Activated CD8-positive, alpha-beta T cell treated with anti-CD3 and anti-CD28 coated beads for 36 hours (primary cell): ENCODE results near the gene TRAPPC3. TPM values are rescaled to one million over a fixed set of nuclear protein-coding genes. Genes with fewer than 3 reads are reported as not detected.

Source experiments
- ATAC-seq: fragments of 200-7000 bp; cut with Tn5 transposase; one replicate; pipeline ENCODE4 v1.10.0; 2021; ENCODE audit warnings: mild to moderate bottlenecking, moderate library complexity
- CTCF ChIA-PET: fragments of 350-600 bp; sonication (Branson Sonifier 250); formaldehyde crosslinking; loops from one replicate; lab custom pipeline; 2021; ENCODE audit warnings: antibody characterized with exemption; lab: Charles Lee
- POLR2A ChIA-PET: fragments of 350-600 bp; sonication (Branson Sonifier 250); formaldehyde crosslinking; loops from one replicate; lab custom pipeline; 2021; ENCODE audit warnings: antibody characterized with exemption; lab: Charles Lee
- DNase-seq: peaks from one replicate; pipeline ENCODE4 v3.0.0-alpha.2; 2020
- H3K27ac Mint-ChIP-seq: one replicate; pipeline ENCODE4 v1.8.0; 2021; ENCODE audit warnings: mild to moderate bottlenecking, mixed read lengths
- H3K27me3 Mint-ChIP-seq: one replicate; pipeline ENCODE4 v1.8.0; 2021; ENCODE audit warnings: mixed read lengths
- H3K36me3 Mint-ChIP-seq: one replicate; pipeline ENCODE4 v1.8.0; 2021; ENCODE audit warnings: low read depth, mixed read lengths
- H3K4me1 Mint-ChIP-seq: one replicate; pipeline ENCODE4 v1.8.0; 2021; ENCODE audit warnings: low read depth, mixed read lengths
- H3K4me3 Mint-ChIP-seq: one replicate; pipeline ENCODE4 v1.8.0; 2021; ENCODE audit warnings: mild to moderate bottlenecking, moderate library complexity, mixed read lengths
- H3K9me3 Mint-ChIP-seq: one replicate; pipeline ENCODE4 v1.8.0; 2021; ENCODE audit warnings: mixed read lengths
- intact Hi-C: fragments of 100-400 bp; cut with micrococcal nuclease; formaldehyde crosslinking; loops from one replicate; pipeline ENCODE4 v1.10.0; 2022
- total RNA-seq, 2 experiments: library from RNA; stranded (reverse); gene quantifications; one replicate each; pipeline ENCODE4 v1.2.3, GENCODE V29; 2021
- TF ChIP-seq, protein P1 (sequence below): fragments of 200-600 bp; IDR thresholded peaks from one replicate; pipeline ENCODE4 v1.8.0; 2022; ENCODE audit warnings: antibody characterized with exemption, mild to moderate bottlenecking

TRAPPC3 gene
- total RNA-seq, 2 experiments from 2014 or later, result 47.9 to 48.4 TPM

DNA sequence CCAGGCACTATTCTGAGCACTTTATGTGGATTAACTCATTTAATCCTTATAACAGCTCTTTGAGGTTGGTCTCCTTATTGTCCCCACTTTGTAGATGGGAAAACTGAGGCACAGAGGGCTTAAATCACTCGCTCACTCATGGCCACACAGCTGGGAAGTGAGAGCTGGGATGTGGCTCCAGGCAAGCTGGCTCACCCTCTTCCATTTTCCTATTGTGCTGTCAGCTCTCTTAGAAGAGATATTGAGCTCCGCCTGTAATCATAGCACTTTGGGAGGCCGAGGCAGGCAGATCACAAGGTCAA, 20.4 kb downstream of the TRAPPC3 start:
- no peaks in the 10 kb centered on the region for H3K9me3 Mint-ChIP-seq
- H3K4me3 Mint-ChIP-seq, result no peak overlapping the region
- ChIA-PET POLR2A (no interaction called here), CTCF (interaction anchor here (0.6 to 1.2 kb wide), 2 partner anchors 20 to 95 kb away, joined by 3 to 4 read pairs; partner anchors contain the start of gene TRAPPC3)
- ATAC-seq (no peak), DNase-seq (no peak)
- H3K27me3 Mint-ChIP-seq, result peaks cover 15% of the 10 kb centered on the region
- intact Hi-C loops, result no loop called here
- peaks cover 18% of the 10 kb centered on the region for H3K4me1 Mint-ChIP-seq
- no peaks in the 10 kb centered on the region for H3K36me3 Mint-ChIP-seq
- TF ChIP-seq, protein P1, sequence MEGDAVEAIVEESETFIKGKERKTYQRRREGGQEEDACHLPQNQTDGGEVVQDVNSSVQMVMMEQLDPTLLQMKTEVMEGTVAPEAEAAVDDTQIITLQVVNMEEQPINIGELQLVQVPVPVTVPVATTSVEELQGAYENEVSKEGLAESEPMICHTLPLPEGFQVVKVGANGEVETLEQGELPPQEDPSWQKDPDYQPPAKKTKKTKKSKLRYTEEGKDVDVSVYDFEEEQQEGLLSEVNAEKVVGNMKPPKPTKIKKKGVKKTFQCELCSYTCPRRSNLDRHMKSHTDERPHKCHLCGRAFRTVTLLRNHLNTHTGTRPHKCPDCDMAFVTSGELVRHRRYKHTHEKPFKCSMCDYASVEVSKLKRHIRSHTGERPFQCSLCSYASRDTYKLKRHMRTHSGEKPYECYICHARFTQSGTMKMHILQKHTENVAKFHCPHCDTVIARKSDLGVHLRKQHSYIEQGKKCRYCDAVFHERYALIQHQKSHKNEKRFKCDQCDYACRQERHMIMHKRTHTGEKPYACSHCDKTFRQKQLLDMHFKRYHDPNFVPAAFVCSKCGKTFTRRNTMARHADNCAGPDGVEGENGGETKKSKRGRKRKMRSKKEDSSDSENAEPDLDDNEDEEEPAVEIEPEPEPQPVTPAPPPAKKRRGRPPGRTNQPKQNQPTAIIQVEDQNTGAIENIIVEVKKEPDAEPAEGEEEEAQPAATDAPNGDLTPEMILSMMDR, result no peak
- H3K27ac Mint-ChIP-seq, result no peak overlapping the region

DNA sequence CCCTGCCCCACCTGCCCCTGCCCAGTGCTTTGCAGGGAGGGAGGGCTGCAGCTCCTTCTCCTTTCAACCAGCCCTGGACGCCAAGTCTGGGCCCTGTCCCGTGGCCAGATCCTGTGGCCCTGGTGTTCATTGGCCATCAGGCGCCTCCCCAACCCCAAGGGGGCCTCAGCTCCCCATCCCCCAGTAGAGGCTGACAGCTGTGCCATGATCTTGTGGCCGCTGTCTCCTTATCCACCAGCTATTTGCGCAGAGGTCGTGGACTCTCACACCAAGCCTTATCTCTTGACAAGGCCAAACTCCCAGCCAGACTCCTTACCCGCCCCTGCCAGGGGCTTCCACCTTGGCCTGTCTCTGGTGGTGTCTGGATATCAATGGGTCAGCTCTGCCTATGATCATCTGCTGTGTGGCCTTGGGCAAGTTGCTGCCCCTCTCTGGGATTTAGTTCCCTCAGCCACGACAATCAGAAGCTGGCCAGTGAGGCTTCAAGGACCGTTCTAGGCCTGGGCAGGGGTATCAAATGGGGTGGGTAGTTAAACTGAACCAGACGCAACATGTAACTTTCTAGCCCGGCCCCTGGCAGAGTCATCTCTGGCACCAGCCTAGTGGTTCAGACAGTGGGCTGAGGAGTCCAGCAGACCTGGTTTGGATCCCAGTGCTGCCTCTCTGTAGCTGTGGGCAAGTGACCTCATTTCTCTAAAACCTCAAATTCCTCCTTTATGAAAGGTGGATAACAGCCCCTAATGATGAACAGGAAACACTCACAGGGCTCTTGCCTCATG, 21.0 kb downstream of the TRAPPC3 start:
- TF ChIP-seq, protein P1, result no peak
- DNase-seq (no peak), ATAC-seq (no peak)
- ChIA-PET POLR2A (no interaction called here), CTCF (interaction anchor here (0.9 to 1.3 kb wide), 3 partner anchors 10 to 29 kb away, joined by 3 to 4 read pairs (median 3); partner anchors contain the start of gene TRAPPC3)
- Mint-ChIP-seq H3K4me1 (peaks cover 23% of the 10 kb centered on the region), H3K27ac (no peak overlapping the region), H3K4me3 (no peak overlapping the region), H3K36me3 (no peaks in the 10 kb centered on the region), H3K9me3 (no peaks in the 10 kb centered on the region), H3K27me3 (peaks cover 20% of the 10 kb centered on the region)
- intact Hi-C loops, result no loop called here

DNA sequence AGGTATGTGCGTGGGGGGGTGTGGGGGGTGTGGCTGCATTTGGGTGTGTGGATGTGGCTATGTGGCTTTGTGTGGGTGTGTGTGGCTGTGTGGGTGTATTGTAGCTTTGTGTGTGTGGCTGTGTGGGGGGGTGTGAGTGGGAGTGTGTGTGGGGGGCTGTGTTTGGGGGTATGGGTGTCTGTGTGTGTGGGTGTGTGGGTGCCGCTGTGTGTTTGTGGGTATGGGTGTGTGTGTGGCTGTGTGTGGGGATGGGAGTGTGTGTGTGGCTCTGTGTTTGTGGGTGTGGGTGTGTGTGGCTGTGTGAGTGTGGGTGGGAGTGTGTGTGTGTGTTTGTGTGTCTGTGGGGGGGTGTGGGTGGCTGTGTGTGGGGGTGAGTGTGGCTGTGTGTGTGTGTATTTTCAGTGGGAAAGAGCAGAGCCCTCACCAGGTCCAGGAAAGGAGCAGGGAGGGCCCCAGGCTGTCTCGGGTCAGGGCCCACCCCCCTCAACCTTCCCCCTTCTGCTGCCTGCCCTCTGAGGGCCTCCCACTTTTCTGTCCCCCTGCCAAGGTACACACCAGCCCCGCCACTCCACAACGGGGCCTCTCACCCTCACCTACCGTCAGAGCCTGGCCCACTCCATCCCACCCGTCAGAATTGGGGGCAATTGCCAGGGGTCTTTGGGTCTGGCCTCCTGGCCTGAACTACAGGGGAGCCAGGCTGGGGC, 22.3 kb downstream of the TRAPPC3 start:
- no peaks in the 10 kb centered on the region for H3K9me3 Mint-ChIP-seq
- DNase-seq (no peak), ATAC-seq (no peak)
- H3K4me3 Mint-ChIP-seq, result no peak overlapping the region
- ChIA-PET POLR2A (interaction anchor here (0.5 kb wide), 1 partner anchor 9 kb away, joined by 3 read pairs; no protein-coding TSS in a partner anchor), CTCF (interaction anchor here (1.3 kb wide), 1 partner anchor 11 kb away, joined by 3 read pairs; no protein-coding TSS in a partner anchor)
- intact Hi-C loops, result no loop called here
- no peak overlapping the region for H3K27ac Mint-ChIP-seq
- TF ChIP-seq, protein P1, result no peak
- H3K4me1 Mint-ChIP-seq, result peaks cover 25% of the 10 kb centered on the region
- H3K36me3 Mint-ChIP-seq, result no peaks in the 10 kb centered on the region
- H3K27me3 Mint-ChIP-seq, result peaks cover 29% of the 10 kb centered on the region

DNA sequence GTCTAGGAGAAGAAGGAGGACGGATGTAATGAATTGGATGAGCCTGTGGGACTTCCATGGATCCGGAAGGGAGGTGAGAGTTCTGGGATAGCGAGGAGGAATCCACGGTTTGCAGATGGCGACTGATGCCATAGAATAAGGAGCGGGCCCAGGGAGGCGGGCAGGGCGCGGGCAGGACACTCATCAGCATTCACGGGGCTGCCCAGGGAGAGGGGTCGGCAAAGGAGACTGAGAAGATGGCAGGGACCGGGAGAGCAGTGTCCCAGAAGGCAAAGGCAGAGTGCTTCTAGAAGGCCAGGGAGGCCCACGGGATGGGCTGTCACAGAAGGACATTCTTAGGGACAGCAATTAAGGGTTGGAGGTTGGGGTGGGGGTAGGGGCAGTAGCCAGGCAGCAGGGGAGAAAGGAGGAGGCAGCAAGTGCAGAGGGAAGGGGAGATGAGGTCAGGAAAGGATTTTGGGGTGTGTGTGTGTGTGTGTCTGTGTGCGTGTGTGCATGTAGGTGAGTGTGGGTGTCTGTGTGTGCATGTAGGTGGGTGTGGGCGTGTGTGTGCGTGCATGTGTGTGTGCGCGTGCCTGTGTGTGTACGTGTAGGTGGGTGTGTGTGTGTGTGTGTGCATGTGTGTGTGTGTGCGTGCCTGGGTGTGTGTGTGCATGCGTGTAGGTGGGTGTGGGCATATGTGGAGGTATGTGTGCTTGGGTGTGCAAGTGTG, 23.1 kb downstream of the TRAPPC3 start:
- Mint-ChIP-seq H3K27ac (no peak overlapping the region), H3K27me3 (peaks cover 29% of the 10 kb centered on the region), H3K4me1 (peaks cover 25% of the 10 kb centered on the region), H3K36me3 (no peaks in the 10 kb centered on the region), H3K9me3 (no peaks in the 10 kb centered on the region), H3K4me3 (no peak overlapping the region)
- POLR2A ChIA-PET, result no interaction called here
- ATAC-seq, result no peak
- intact Hi-C loops, result no loop called here
- TF ChIP-seq, protein P1, result no peak
- no peak for DNase-seq
- CTCF ChIA-PET, result interaction anchor here (1.0 kb wide), 1 partner anchor 62 kb away, joined by 3 read pairs; no protein-coding TSS in a partner anchor
